Measurements from ENCODE around the gene DLGAP4.

GRCh38 chr20:36297656-36298055, 8.5 kb upstream of the DLGAP4 start:
- TF ChIP-seq, protein P1, sequence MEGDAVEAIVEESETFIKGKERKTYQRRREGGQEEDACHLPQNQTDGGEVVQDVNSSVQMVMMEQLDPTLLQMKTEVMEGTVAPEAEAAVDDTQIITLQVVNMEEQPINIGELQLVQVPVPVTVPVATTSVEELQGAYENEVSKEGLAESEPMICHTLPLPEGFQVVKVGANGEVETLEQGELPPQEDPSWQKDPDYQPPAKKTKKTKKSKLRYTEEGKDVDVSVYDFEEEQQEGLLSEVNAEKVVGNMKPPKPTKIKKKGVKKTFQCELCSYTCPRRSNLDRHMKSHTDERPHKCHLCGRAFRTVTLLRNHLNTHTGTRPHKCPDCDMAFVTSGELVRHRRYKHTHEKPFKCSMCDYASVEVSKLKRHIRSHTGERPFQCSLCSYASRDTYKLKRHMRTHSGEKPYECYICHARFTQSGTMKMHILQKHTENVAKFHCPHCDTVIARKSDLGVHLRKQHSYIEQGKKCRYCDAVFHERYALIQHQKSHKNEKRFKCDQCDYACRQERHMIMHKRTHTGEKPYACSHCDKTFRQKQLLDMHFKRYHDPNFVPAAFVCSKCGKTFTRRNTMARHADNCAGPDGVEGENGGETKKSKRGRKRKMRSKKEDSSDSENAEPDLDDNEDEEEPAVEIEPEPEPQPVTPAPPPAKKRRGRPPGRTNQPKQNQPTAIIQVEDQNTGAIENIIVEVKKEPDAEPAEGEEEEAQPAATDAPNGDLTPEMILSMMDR (IDR thresholded peaks at IDR 0.05; ENCODE audit: insufficient read depth, low read length, poor library complexity, severe bottlenecking), result no peak
- no peak for TF ChIP-seq EZH2phosphoT487 (conservative IDR thresholded peaks at IDR 0.05; ENCODE audit: low read length)
